HEK293 (cell line): ENCODE measurements around the gene ZNF764.

Experiments used
- FEZF1 ChIP-seq: fragments of 450-650 bp; formaldehyde crosslinking; IDR thresholded peaks from 2 replicates; pipeline ENCODE4 v1.5.1; 2016; ENCODE audit warnings: missing biosample characterization, missing genetic modification characterization
- GLI2 ChIP-seq: fragments of 450-650 bp; formaldehyde crosslinking; IDR thresholded peaks from 2 replicates; pipeline ENCODE4; 2017; ENCODE audit warnings: missing biosample characterization, missing genetic modification characterization, low read depth, borderline replicate concordance
- KLF16 ChIP-seq: fragments of 450-650 bp; formaldehyde crosslinking; IDR thresholded peaks from 2 replicates; pipeline ENCODE4 v1.5.1; 2017; ENCODE audit warnings: missing biosample characterization, missing genetic modification characterization
- OVOL3 ChIP-seq: fragments of 450-650 bp; formaldehyde crosslinking; IDR thresholded peaks from 2 replicates; pipeline ENCODE4 v1.5.1; 2016; ENCODE audit warnings: missing biosample characterization, missing genetic modification characterization
- RBAK ChIP-seq: fragments of 450-650 bp; formaldehyde crosslinking; IDR thresholded peaks from 2 replicates; pipeline ENCODE4 v1.5.1; 2016; ENCODE audit warnings: missing biosample characterization, missing genetic modification characterization
- REPIN1 ChIP-seq: fragments of 450-650 bp; formaldehyde crosslinking; IDR thresholded peaks from 2 replicates; pipeline ENCODE4 v1.5.1; 2017; ENCODE audit warnings: missing biosample characterization, missing genetic modification characterization, low read depth
- ZBTB1 ChIP-seq: fragments of 450-650 bp; formaldehyde crosslinking; IDR thresholded peaks from 2 replicates; pipeline ENCODE4 v1.5.1; 2016; ENCODE audit warnings: missing biosample characterization, missing genetic modification characterization
- ZFP37 ChIP-seq: fragments of 450-650 bp; formaldehyde crosslinking; IDR thresholded peaks from 2 replicates; pipeline ENCODE4 v1.5.1; 2016; ENCODE audit warnings: missing biosample characterization, missing genetic modification characterization
- ZNF121 ChIP-seq: fragments of 450-650 bp; formaldehyde crosslinking; IDR thresholded peaks from 2 replicates; pipeline ENCODE4 v1.5.1; 2016; ENCODE audit warnings: missing biosample characterization, missing genetic modification characterization
- ZNF138 ChIP-seq: fragments of 450-650 bp; formaldehyde crosslinking; IDR thresholded peaks from 2 replicates; pipeline ENCODE4 v1.5.1; 2016; ENCODE audit warnings: missing biosample characterization, missing genetic modification characterization, borderline replicate concordance
- ZNF146 ChIP-seq: fragments of 450-650 bp; formaldehyde crosslinking; IDR thresholded peaks from 2 replicates; pipeline ENCODE4 v1.5.1; 2016; ENCODE audit warnings: missing biosample characterization, missing genetic modification characterization
- ZNF23 ChIP-seq: fragments of 450-650 bp; formaldehyde crosslinking; IDR thresholded peaks from 2 replicates; pipeline ENCODE4 v1.5.1; 2016; ENCODE audit warnings: missing biosample characterization, missing genetic modification characterization, borderline replicate concordance
- ZNF521 ChIP-seq: fragments of 450-650 bp; formaldehyde crosslinking; IDR thresholded peaks from 2 replicates; pipeline ENCODE4 v1.5.1; 2017; ENCODE audit warnings: missing biosample characterization, mild to moderate bottlenecking, missing genetic modification characterization
- ZNF560 ChIP-seq: fragments of 450-650 bp; formaldehyde crosslinking; IDR thresholded peaks from 2 replicates; pipeline ENCODE4 v1.5.1; 2017; ENCODE audit warnings: missing biosample characterization, missing genetic modification characterization, borderline replicate concordance
- ZNF571 ChIP-seq: fragments of 450-650 bp; formaldehyde crosslinking; IDR thresholded peaks from 2 replicates; pipeline ENCODE4 v1.5.0; 2017; ENCODE audit warnings: missing biosample characterization, missing genetic modification characterization
- ZNF610 ChIP-seq: fragments of 450-650 bp; formaldehyde crosslinking; IDR thresholded peaks from 2 replicates; pipeline ENCODE4 v1.5.1; 2016; ENCODE audit warnings: missing biosample characterization, missing genetic modification characterization, borderline replicate concordance
- ZNF624 ChIP-seq: fragments of 450-650 bp; formaldehyde crosslinking; IDR thresholded peaks from 2 replicates; pipeline ENCODE4 v1.5.1; 2017; ENCODE audit warnings: missing biosample characterization, missing genetic modification characterization
- ZNF777 ChIP-seq: fragments of 450-650 bp; formaldehyde crosslinking; IDR thresholded peaks from 2 replicates; pipeline ENCODE4 v1.5.1; 2017; ENCODE audit warnings: missing biosample characterization, missing genetic modification characterization, borderline replicate concordance
- ZNF785 ChIP-seq: fragments of 450-650 bp; formaldehyde crosslinking; IDR thresholded peaks from 2 replicates; pipeline ENCODE4 v1.5.1; 2016; ENCODE audit warnings: missing biosample characterization, missing genetic modification characterization
- ZNF843 ChIP-seq: fragments of 450-650 bp; formaldehyde crosslinking; IDR thresholded peaks from 2 replicates; pipeline ENCODE4 v1.5.1; 2016; ENCODE audit warnings: missing biosample characterization, missing genetic modification characterization
- TF ChIP-seq, protein P1 (sequence below): fragments of 450-650 bp; formaldehyde crosslinking; IDR thresholded peaks from 2 replicates; pipeline ENCODE4 v1.5.1; 2016; ENCODE audit warnings: missing biosample characterization, missing genetic modification characterization
- TF ChIP-seq, protein P2 (sequence below): fragments of 450-650 bp; formaldehyde crosslinking; IDR thresholded peaks from 2 replicates; pipeline ENCODE4 v1.5.1; 2017; ENCODE audit warnings: missing biosample characterization, mild to moderate bottlenecking, missing genetic modification characterization, moderate library complexity
- TF ChIP-seq, protein P3 (sequence below): IDR thresholded peaks from 2 replicates; pipeline ENCODE4 v1.6.1; 2011; ENCODE audit warnings: mild to moderate bottlenecking, low read depth, low read length, borderline replicate concordance
- TF ChIP-seq, protein P4 (sequence below): fragments of 450-650 bp; formaldehyde crosslinking; optimal IDR thresholded peaks from 2 replicates; pipeline ENCODE3; 2016; ENCODE audit warnings: missing biosample characterization, mild to moderate bottlenecking, missing genetic modification characterization
- TF ChIP-seq, protein P5 (sequence below): fragments of 450-650 bp; formaldehyde crosslinking; IDR thresholded peaks from 2 replicates; pipeline ENCODE4 v1.5.1; 2016; ENCODE audit warnings: missing biosample characterization, missing genetic modification characterization
- TF ChIP-seq, protein P6 (sequence below): fragments of 450-650 bp; IDR thresholded peaks from 2 replicates; pipeline ENCODE4 v1.5.1; 2018; ENCODE audit warnings: missing biosample characterization, missing genetic modification characterization
- TF ChIP-seq, protein P7 (sequence below): fragments of 450-650 bp; formaldehyde crosslinking; IDR thresholded peaks from 2 replicates; pipeline ENCODE4 v1.5.1; 2016; ENCODE audit warnings: missing biosample characterization, missing genetic modification characterization

ZNF764 gene

DNA sequence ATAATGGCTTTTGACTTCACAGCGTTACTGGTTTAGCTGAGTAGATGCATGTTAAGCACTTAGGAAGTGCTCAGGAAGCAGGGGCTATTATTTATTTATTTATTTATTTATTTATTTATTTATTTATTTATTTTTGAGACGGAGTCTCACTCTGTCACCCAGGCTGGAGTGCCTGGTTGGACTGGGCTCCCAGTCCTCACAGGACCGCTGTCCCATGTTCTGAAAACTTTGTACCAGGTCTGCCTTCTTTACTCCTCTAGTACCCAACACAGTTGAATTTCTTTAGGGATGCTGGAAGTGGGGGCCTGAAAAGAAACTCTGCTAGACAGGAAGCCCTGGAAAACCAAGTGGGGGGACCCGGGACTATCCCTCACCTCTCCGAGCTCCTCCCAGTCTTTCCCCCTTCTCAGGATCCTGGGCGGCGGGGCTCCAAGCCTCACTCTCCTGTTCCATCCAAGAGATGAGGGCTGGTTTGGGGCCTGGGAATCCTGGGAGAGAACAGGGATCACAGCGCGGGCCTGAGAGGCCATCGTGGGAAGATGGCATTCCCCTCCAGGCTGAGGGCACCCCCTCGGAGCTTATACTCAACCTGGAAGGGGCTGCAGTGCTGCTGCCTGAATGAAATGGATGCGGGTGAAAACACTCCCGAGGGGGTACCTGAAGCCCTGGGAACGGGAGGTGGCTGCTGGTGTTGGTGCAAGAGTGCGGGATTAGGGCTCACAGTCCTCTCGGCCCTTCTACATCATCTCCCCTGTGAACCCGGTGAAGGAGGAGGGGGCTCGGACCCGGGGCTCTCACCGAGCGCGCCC, 12.7 kb upstream of the ZNF764 start (continued):
- TF ChIP-seq, protein P1, sequence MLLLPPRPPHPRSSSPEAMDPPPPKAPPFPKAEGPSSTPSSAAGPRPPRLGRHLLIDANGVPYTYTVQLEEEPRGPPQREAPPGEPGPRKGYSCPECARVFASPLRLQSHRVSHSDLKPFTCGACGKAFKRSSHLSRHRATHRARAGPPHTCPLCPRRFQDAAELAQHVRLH (tag by site-specific recombination): peak; percentile 94
- TF ChIP-seq, protein P2, sequence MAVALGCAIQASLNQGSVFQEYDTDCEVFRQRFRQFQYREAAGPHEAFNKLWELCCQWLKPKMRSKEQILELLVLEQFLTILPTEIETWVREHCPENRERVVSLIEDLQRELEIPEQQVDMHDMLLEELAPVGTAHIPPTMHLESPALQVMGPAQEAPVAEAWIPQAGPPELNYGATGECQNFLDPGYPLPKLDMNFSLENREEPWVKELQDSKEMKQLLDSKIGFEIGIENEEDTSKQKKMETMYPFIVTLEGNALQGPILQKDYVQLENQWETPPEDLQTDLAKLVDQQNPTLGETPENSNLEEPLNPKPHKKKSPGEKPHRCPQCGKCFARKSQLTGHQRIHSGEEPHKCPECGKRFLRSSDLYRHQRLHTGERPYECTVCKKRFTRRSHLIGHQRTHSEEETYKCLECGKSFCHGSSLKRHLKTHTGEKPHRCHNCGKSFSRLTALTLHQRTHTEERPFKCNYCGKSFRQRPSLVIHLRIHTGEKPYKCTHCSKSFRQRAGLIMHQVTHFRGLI (tag by site-specific recombination): no peak
- TF ChIP-seq ZNF23 (tag by site-specific recombination) (peak; percentile 43; the same call in 1 of the 2 replicates), ZNF843 (tag by site-specific recombination) (peak; percentile 33; the same call in 1 of the 2 replicates), ZNF610 (peak; percentile 88), REPIN1 (tag by site-specific recombination) (peak; percentile 31; the same call in 1 of the 2 replicates), ZNF146 (tag by site-specific recombination) (peak; percentile 47; the same call in 1 of the 2 replicates), RBAK (peak; percentile 90), ZNF138 (tag by site-specific recombination) (peak; percentile 98), ZNF121 (tag by site-specific recombination) (peak; percentile 78), ZNF785 (tag by site-specific recombination) (peak; percentile 64; the same call in 1 of the 2 replicates), ZNF560 (peak; percentile 99), ZNF571 (tag by site-specific recombination) (no peak), ZFP37 (tag by site-specific recombination) (no peak; the same call in 1 of the 2 replicates), OVOL3 (tag by site-specific recombination) (peak; percentile 91; the same call in 1 of the 2 replicates), KLF16 (tag by site-specific recombination) (no peak), ZNF624 (no peak), FEZF1 (no peak; the same call in 1 of the 2 replicates), ZNF777 (no peak), ZBTB1 (peak; percentile 93), GLI2 (peak; percentile 95; the same call in 1 of the 2 replicates), ZNF521 (no peak)
- TF ChIP-seq, protein P3, sequence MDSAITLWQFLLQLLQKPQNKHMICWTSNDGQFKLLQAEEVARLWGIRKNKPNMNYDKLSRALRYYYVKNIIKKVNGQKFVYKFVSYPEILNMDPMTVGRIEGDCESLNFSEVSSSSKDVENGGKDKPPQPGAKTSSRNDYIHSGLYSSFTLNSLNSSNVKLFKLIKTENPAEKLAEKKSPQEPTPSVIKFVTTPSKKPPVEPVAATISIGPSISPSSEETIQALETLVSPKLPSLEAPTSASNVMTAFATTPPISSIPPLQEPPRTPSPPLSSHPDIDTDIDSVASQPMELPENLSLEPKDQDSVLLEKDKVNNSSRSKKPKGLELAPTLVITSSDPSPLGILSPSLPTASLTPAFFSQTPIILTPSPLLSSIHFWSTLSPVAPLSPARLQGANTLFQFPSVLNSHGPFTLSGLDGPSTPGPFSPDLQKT: no peak
- TF ChIP-seq, protein P4, sequence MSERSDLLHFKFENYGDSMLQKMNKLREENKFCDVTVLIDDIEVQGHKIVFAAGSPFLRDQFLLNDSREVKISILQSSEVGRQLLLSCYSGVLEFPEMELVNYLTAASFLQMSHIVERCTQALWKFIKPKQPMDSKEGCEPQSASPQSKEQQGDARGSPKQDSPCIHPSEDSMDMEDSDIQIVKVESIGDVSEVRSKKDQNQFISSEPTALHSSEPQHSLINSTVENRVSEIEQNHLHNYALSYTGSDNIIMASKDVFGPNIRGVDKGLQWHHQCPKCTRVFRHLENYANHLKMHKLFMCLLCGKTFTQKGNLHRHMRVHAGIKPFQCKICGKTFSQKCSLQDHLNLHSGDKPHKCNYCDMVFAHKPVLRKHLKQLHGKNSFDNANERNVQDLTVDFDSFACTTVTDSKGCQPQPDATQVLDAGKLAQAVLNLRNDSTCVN (tag by site-specific recombination): no peak
- TF ChIP-seq, protein P5, sequence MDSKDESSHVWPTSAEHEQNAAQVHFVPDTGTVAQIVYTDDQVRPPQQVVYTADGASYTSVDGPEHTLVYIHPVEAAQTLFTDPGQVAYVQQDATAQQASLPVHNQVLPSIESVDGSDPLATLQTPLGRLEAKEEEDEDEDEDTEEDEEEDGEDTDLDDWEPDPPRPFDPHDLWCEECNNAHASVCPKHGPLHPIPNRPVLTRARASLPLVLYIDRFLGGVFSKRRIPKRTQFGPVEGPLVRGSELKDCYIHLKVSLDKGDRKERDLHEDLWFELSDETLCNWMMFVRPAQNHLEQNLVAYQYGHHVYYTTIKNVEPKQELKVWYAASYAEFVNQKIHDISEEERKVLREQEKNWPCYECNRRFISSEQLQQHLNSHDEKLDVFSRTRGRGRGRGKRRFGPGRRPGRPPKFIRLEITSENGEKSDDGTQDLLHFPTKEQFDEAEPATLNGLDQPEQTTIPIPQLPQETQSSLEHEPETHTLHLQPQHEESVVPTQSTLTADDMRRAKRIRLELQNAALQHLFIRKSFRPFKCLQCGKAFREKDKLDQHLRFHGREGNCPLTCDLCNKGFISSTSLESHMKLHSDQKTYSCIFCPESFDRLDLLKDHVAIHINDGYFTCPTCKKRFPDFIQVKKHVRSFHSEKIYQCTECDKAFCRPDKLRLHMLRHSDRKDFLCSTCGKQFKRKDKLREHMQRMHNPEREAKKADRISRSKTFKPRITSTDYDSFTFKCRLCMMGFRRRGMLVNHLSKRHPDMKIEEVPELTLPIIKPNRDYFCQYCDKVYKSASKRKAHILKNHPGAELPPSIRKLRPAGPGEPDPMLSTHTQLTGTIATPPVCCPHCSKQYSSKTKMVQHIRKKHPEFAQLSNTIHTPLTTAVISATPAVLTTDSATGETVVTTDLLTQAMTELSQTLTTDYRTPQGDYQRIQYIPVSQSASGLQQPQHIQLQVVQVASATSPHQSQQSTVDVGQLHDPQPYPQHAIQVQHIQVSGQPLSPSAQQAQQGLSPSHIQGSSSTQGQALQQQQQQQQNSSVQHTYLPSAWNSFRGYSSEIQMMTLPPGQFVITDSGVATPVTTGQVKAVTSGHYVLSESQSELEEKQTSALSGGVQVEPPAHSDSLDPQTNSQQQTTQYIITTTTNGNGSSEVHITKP (tag by site-specific recombination): no peak
- TF ChIP-seq, protein P6, sequence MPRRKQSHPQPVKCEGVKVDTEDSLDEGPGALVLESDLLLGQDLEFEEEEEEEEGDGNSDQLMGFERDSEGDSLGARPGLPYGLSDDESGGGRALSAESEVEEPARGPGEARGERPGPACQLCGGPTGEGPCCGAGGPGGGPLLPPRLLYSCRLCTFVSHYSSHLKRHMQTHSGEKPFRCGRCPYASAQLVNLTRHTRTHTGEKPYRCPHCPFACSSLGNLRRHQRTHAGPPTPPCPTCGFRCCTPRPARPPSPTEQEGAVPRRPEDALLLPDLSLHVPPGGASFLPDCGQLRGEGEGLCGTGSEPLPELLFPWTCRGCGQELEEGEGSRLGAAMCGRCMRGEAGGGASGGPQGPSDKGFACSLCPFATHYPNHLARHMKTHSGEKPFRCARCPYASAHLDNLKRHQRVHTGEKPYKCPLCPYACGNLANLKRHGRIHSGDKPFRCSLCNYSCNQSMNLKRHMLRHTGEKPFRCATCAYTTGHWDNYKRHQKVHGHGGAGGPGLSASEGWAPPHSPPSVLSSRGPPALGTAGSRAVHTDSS (tag by site-specific recombination): no peak
- TF ChIP-seq, protein P7, sequence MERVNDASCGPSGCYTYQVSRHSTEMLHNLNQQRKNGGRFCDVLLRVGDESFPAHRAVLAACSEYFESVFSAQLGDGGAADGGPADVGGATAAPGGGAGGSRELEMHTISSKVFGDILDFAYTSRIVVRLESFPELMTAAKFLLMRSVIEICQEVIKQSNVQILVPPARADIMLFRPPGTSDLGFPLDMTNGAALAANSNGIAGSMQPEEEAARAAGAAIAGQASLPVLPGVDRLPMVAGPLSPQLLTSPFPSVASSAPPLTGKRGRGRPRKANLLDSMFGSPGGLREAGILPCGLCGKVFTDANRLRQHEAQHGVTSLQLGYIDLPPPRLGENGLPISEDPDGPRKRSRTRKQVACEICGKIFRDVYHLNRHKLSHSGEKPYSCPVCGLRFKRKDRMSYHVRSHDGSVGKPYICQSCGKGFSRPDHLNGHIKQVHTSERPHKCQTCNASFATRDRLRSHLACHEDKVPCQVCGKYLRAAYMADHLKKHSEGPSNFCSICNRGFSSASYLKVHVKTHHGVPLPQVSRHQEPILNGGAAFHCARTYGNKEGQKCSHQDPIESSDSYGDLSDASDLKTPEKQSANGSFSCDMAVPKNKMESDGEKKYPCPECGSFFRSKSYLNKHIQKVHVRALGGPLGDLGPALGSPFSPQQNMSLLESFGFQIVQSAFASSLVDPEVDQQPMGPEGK: peak; percentile 51; the same call in 1 of the 2 replicates
